Measurements from ENCODE around the gene PROCA1. TPM values are rescaled to one million over a fixed set of nuclear protein-coding genes. Genes with fewer than 3 reads are reported as not detected.

The PROCA1 gene
- polyA plus RNA-seq, 1 of the 3 experiments (the other 2 are of a cell fraction): 7.1 TPM

DNA sequence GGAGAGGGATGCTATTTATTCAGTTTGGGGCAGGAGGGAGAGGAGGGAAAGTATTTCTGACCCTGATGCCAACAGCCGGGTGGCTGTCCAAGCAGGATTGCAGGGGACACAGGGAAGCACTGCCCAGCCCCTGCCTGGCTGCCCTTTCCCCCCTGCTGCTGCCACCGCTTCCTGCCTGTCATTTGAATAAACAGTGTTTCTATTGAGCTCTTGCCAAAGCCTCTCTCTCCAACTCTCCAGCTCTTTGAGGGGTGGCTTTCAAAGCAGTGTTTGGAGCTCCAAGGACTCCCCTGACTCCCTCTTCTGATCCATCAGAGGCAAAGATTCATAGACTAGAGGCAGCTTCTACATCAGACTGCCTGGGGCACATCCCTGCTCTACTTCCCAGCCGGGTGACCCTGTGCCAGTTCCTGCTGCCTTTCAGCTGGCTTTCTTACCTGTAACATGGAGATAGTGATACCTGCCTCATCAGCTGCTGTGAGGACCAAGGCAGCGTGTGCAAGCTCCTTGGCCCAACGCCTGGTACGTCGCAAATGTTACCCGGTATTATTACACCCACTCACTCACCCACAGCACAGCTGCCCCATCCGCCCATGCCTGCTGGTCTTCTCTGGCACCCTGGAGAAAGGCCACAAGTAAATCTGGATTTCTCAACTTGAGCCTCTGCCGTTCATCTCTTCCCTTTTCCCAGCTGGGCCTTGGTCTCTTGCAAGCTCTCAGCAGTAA lies 9.5 kb downstream of the PROCA1 start:
- Histone ChIP-seq H3K9me2 (no peaks in the 10 kb centered on the region), H3F3A (replicated peaks; ENCODE audit: insufficient read depth) (peaks cover 2% of the 10 kb centered on the region), H3K4me1 (ENCODE audit: control insufficient read depth in 1 of 2, insufficient read depth in 2 of 2, low read depth in 1 of 2, low read length in 1 of 2) (peaks cover 0 to 14% of the 10 kb centered on the region in 2 experiments; a peak in 1 of 4 replicates), H3K36me3 (replicated peaks in 1 of 2; ENCODE audit: control insufficient read depth in 1 of 2, insufficient read depth in 2 of 2, low read length in 1 of 2) (peaks cover 27 to 68% of the 10 kb centered on the region in 2 experiments), H3K27ac (ENCODE audit: low read depth in 2 of 2, low read length in 1 of 2) (no peak overlapping the region), H4K20me1 (ENCODE audit: insufficient read depth) (no peaks in the 10 kb centered on the region), H3K9ac (no peak overlapping the region), H3K4me2 (no peak overlapping the region), H3K79me2 (ENCODE audit: insufficient read depth) (no peaks in the 10 kb centered on the region), H3K9me3 (no peaks in the 10 kb centered on the region), H3K4me3 (ENCODE audit: low read depth in 2 of 2, low read length in 1 of 2) (no peak overlapping the region), H3K27me3 (ENCODE audit: insufficient read depth) (no peaks in the 10 kb centered on the region), H2AFZ (ENCODE audit: low read depth) (no peak overlapping the region)
- WGBS (ENCODE audit: low lambda C conversion rate): 90% methylated on average over 10 of the region's 10 CpGs
- TF ChIP-seq, protein P1, sequence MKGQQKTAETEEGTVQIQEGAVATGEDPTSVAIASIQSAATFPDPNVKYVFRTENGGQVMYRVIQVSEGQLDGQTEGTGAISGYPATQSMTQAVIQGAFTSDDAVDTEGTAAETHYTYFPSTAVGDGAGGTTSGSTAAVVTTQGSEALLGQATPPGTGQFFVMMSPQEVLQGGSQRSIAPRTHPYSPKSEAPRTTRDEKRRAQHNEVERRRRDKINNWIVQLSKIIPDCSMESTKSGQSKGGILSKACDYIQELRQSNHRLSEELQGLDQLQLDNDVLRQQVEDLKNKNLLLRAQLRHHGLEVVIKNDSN (IDR thresholded peaks at IDR 0.05; ENCODE audit: borderline replicate concordance, low read depth): no peak
- TF ChIP-seq JUND (IDR thresholded peaks at IDR 0.05): no peak
- no peak for TF ChIP-seq RAD21 (IDR thresholded peaks at IDR 0.05; ENCODE audit: low read length)
- TF ChIP-seq TEAD4 (IDR thresholded peaks at IDR 0.05; ENCODE audit: borderline replicate concordance, insufficient read depth): no peak
- TF ChIP-seq, protein P2, sequence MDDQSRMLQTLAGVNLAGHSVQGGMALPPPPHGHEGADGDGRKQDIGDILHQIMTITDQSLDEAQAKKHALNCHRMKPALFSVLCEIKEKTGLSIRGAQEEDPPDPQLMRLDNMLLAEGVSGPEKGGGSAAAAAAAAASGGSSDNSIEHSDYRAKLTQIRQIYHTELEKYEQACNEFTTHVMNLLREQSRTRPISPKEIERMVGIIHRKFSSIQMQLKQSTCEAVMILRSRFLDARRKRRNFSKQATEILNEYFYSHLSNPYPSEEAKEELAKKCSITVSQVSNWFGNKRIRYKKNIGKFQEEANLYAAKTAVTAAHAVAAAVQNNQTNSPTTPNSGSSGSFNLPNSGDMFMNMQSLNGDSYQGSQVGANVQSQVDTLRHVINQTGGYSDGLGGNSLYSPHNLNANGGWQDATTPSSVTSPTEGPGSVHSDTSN (IDR thresholded peaks at IDR 0.05): no peak
- no peak for TF ChIP-seq MEF2A (IDR thresholded peaks at IDR 0.05; ENCODE audit: borderline replicate concordance, low read depth)
- TF ChIP-seq, protein P3, sequence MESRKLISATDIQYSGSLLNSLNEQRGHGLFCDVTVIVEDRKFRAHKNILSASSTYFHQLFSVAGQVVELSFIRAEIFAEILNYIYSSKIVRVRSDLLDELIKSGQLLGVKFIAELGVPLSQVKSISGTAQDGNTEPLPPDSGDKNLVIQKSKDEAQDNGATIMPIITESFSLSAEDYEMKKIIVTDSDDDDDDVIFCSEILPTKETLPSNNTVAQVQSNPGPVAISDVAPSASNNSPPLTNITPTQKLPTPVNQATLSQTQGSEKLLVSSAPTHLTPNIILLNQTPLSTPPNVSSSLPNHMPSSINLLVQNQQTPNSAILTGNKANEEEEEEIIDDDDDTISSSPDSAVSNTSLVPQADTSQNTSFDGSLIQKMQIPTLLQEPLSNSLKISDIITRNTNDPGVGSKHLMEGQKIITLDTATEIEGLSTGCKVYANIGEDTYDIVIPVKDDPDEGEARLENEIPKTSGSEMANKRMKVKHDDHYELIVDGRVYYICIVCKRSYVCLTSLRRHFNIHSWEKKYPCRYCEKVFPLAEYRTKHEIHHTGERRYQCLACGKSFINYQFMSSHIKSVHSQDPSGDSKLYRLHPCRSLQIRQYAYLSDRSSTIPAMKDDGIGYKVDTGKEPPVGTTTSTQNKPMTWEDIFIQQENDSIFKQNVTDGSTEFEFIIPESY (IDR thresholded peaks at IDR 0.05; ENCODE audit: borderline replicate concordance, low read depth): no peak
- no peak for TF ChIP-seq TAF1 (IDR thresholded peaks at IDR 0.05; ENCODE audit: borderline replicate concordance, low read depth, low read length)
- TF ChIP-seq YY1 (IDR thresholded peaks at IDR 0.05; ENCODE audit: low read depth): no peak
- ChIA-PET CTCF (interaction anchor here (1.5 kb wide), 1 partner anchor 48 kb away, joined by 4 read pairs; no protein-coding TSS in a partner anchor), POLR2A (interaction anchor here (1.4 kb wide), 1 partner anchor 19 kb away, joined by 3 read pairs; no protein-coding TSS in a partner anchor)
- no peak for DNase-seq

DNA sequence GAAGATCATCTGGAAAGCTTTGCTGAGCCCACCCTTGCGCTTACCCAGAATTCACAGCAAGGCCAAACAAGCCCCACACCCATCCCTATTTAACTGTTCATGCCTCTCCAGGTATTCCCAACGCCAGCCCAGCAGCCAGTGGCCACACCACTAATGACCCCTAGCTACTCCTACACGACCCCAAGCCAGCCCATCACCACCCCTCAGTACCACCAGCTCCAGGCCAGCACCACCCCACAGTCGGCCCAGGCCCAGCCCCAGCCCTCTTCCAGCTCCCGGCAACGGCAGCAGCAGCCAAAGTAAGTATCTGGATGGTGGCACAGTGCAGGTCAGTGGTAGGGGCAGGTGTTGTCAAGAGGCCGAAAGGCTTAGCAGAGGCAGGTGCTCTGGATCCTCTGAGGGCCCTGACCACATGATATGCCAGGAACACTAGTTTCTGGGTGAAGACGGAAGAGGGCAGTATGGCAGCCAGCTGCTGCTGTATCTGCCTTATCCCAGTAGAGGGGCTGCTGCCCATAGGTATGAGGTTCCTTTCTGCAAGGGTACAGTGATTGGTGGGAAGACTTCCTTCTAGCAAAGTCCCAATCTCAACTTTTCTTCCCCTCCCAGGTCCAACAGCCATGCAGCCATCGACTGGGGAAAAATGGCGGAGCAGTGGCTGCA lies 10.7 kb downstream of the PROCA1 start:
- Histone ChIP-seq H3F3A (replicated peaks; ENCODE audit: insufficient read depth) (no peaks in the 10 kb centered on the region), H3K4me2 (no peak overlapping the region), H3K4me1 (ENCODE audit: control insufficient read depth in 1 of 2, insufficient read depth in 2 of 2, low read depth in 1 of 2, low read length in 1 of 2) (peaks cover 0 to 3% of the 10 kb centered on the region in 2 experiments; a peak in 1 of 4 replicates), H4K20me1 (ENCODE audit: insufficient read depth) (no peaks in the 10 kb centered on the region), H3K36me3 (replicated peaks in 1 of 2; ENCODE audit: control insufficient read depth in 1 of 2, insufficient read depth in 2 of 2, low read length in 1 of 2) (peaks cover 38 to 76% of the 10 kb centered on the region in 2 experiments), H3K9me2 (no peaks in the 10 kb centered on the region), H3K9ac (no peak overlapping the region), H2AFZ (ENCODE audit: low read depth) (no peak overlapping the region), H3K27me3 (ENCODE audit: insufficient read depth) (no peaks in the 10 kb centered on the region), H3K9me3 (no peaks in the 10 kb centered on the region), H3K79me2 (ENCODE audit: insufficient read depth) (no peaks in the 10 kb centered on the region), H3K27ac (ENCODE audit: low read depth in 2 of 2, low read length in 1 of 2) (no peak overlapping the region), H3K4me3 (ENCODE audit: low read depth in 2 of 2, low read length in 1 of 2) (no peak overlapping the region)
- no peak for DNase-seq
- ChIA-PET CTCF (interaction anchor here (1.3 to 1.5 kb wide), 2 partner anchors 18 to 49 kb away, joined by 4 read pairs; no protein-coding TSS in a partner anchor), POLR2A (interaction anchor here (1.4 kb wide), 1 partner anchor 17 kb away, joined by 3 read pairs; no protein-coding TSS in a partner anchor)
- 93% methylated on average over 10 of the region's 10 CpGs for WGBS (ENCODE audit: low lambda C conversion rate)
- TF ChIP-seq, protein P4, sequence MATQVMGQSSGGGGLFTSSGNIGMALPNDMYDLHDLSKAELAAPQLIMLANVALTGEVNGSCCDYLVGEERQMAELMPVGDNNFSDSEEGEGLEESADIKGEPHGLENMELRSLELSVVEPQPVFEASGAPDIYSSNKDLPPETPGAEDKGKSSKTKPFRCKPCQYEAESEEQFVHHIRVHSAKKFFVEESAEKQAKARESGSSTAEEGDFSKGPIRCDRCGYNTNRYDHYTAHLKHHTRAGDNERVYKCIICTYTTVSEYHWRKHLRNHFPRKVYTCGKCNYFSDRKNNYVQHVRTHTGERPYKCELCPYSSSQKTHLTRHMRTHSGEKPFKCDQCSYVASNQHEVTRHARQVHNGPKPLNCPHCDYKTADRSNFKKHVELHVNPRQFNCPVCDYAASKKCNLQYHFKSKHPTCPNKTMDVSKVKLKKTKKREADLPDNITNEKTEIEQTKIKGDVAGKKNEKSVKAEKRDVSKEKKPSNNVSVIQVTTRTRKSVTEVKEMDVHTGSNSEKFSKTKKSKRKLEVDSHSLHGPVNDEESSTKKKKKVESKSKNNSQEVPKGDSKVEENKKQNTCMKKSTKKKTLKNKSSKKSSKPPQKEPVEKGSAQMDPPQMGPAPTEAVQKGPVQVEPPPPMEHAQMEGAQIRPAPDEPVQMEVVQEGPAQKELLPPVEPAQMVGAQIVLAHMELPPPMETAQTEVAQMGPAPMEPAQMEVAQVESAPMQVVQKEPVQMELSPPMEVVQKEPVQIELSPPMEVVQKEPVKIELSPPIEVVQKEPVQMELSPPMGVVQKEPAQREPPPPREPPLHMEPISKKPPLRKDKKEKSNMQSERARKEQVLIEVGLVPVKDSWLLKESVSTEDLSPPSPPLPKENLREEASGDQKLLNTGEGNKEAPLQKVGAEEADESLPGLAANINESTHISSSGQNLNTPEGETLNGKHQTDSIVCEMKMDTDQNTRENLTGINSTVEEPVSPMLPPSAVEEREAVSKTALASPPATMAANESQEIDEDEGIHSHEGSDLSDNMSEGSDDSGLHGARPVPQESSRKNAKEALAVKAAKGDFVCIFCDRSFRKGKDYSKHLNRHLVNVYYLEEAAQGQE (IDR thresholded peaks at IDR 0.05; ENCODE audit: low read depth, low read length): no peak
- TF ChIP-seq, protein P5, sequence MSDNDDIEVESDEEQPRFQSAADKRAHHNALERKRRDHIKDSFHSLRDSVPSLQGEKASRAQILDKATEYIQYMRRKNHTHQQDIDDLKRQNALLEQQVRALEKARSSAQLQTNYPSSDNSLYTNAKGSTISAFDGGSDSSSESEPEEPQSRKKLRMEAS (IDR thresholded peaks at IDR 0.05; ENCODE audit: low read depth): no peak
- TF ChIP-seq FOXJ3 (CRISPR knock-in tag; IDR thresholded peaks at IDR 0.05): no peak
- TF ChIP-seq GATA2 (CRISPR knock-in tag; IDR thresholded peaks at IDR 0.05): no peak
- TF ChIP-seq RFX5 (IDR thresholded peaks at IDR 0.05; ENCODE audit: low read length): no peak
- no peak for TF ChIP-seq ELF1 (IDR thresholded peaks at IDR 0.05)
- no peak for TF ChIP-seq CHD2 (IDR thresholded peaks at IDR 0.05; ENCODE audit: low read length, partially characterized antibody)
- no peak for TF ChIP-seq SIN3A (IDR thresholded peaks at IDR 0.05; ENCODE audit: borderline replicate concordance, low read depth, low read length)
- no peak for TF ChIP-seq RCOR1 (IDR thresholded peaks at IDR 0.05; ENCODE audit: low read length)
